GM18511 (cell line): ENCODE results near the gene CTNNA2.

Experiments used
- ATAC-seq: cut with Tn5 transposase; IDR thresholded peaks from one replicate; pipeline ENCODE4 v1.9.1; 2021; ENCODE audit warnings: mild to moderate bottlenecking, moderate library complexity; ENCODE audit not compliant: unreplicated experiment

CTNNA2 gene

DNA sequence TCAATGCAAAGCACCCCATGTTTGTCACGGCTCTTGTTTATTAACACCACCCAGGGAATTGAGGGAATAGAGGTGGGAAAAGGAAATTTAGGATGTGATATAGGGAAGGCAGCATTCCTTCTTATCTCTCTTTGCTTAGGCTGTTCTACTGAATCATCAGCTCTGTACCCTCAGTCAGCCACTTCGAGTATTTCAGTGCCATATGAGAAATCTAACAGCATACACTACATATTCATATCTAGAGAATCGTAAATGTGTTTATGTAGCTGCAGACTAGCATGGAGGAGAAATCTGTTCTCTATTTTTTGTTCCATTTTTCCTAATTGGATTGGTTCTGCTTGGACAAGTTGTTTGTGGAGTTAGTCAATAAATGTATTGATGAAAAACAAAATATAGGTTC lies 187.8 kb downstream of the CTNNA2 start:
- ATAC-seq: no peak

DNA sequence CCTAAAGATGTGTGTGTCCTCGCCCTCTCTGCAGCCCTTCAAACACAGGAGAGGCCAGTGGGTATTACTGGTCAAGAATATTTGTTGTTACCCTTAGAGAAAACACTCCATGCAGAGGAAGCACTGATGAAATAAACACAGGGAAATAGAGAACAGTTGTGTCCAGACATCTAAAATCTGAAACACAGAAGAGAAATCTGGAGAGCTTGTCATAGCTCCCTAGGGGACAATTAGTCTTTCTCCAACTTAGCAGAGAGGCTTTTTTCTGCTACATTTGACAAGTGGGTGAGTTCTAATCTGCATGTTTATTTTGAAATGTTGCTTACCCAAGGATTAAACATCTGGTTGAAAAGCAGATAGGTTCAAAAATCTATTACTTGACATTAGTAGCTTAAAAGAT lies 190.1 kb downstream of the CTNNA2 start:
- ATAC-seq: no peak

DNA sequence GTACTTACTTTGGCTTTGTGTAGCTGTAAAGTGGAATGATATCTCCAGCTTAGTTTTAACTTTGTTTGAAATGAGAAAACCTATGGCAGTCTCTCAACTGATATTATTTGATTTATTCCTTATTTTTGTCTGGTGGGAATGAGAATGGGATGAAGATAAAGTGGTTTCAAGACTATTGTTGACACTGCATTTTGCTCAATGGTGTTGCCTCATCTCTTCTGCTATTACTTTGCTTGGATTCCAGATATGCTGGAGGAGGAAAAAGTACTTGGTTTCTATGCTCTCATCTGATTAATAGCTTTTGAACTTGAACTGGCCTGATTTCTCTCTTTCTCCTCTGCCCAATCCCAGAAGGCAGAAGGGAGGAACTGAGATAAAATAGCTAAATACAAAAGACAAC lies 198.2 kb downstream of the CTNNA2 start:
- no peak for ATAC-seq

DNA sequence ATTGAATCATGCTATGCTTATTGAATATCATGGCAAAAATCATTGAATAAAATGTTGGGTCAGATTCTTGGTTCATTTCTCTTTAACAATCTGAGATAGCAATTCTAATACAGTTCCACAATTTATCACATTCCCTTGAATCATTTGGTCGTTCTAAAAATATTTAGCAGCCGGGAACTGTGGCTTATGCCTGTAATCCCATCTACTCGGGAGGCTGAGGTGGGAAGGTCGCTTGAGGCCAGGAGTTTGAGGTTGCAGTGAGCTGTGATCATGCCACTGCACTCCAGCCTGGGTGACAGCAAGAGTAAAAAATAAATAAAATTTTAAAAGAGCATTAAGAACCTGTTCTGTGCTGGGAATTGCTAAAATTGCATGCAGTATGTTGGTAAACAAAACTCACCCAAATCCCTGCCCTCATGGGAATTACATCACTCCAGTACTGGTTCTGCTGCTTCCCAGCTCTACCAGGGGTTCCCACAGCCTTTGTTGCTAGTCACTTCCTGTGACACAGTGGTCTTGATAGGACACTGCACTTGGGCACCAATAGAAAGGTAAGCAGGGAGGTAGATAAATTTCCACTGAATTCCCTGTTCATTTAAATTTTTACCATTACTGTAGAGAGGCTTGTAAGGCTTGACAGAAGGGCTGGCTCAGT lies 200.4 kb downstream of the CTNNA2 start:
- ATAC-seq: no peak

DNA sequence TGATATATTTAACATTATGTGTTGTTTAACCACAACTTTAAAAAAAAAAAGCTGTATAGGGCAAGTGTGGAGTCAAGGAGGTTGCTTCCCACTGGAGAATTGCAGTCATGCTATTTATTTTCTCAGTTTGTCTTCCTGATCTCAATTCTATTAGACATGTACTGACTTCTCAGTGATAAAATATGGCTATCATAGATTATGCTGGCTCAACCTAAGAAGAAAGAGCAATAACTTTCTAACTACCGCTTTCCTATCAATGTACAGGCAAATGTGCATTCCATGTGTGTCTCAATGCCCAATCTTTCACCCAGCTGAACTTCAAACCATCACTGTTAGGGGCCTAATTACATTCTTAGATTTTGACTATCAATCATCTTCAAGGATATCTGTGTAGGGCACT lies 201.4 kb downstream of the CTNNA2 start:
- ATAC-seq: no peak

GRCh38 chr2:79715338-79715737 lies 202.5 kb downstream of the CTNNA2 start:
- ATAC-seq: no peak

DNA sequence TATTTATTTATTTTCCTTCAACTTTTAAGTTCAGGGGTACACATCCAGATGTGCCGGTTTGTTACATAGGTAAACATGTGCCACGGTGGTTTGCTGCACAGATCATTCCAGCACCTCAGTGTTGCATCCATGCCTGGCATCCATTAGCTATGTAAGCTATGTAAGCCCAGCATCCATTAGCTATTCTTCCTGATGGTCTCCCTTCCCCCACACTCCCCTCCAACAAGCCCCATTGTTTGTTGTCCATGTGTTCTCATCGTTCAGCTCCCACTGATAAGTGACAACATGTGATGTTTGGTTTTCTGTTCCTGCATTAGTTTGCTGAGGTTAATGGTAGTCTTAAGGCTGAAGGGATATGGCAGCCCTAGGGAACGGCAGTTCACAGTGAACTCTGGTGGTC lies 203.4 kb downstream of the CTNNA2 start:
- no peak for ATAC-seq

GRCh38 chr2:79717364-79718007 lies 204.6 kb downstream of the CTNNA2 start:
- no peak for ATAC-seq

DNA sequence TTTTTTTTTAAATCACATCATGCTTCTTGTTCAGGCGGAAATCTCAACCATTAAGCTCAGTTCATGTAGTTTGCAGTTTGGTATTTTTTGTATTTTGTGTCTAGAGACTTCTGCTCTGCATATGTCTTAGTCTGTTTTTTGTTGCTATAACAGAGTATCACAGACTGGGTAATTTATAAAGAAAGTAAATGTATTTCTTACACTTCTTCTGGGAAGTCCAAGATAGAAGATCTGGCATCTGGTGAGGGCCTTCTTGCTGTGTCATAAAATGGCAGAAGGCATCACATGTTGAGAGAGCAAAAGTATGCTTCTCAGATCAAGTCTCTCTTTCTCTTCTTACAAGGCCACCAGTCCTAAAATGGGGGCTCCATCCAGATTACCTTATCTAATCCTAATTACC lies 208.2 kb downstream of the CTNNA2 start:
- no peak for ATAC-seq

DNA sequence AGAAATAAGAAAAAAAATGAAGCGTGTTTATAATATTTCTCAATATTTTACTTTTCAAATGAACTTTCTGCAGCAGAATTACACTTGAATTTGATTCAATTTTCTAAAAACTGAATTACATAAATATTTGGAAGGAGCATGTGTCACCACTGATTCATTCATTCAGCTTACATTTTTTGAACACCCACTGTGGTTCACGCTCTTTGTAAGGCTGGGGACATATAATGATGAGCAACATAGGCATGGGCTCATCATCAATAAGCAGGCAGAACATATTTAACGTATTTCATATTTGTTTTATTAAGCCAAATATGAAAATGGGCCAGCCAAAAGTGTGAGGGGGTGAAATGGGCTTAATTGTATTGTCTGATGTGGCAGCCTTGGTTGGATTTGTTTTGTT lies 209.1 kb downstream of the CTNNA2 start:
- no peak for ATAC-seq

GRCh38 chr2:79723830-79724229 lies 211.0 kb downstream of the CTNNA2 start:
- ATAC-seq: no peak

DNA sequence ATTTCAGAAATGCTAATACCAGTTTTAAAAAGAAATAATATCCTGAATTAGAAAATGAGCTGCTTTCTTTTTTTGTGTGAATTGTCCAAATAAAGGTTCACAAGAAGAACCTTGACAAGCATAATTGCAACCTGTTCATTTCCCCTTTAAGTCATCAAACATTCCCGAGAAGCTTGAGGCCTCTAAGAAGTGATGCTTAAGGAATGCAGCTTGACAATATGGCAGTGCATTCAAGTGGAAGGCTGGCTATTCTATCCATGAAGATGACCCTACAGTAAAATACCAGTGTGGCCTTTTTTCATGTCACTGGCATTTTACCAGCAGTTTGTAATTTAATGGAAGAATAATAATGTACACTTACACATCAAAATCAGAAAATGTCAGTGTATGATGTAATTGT lies 216.7 kb downstream of the CTNNA2 start:
- no peak for ATAC-seq

DNA sequence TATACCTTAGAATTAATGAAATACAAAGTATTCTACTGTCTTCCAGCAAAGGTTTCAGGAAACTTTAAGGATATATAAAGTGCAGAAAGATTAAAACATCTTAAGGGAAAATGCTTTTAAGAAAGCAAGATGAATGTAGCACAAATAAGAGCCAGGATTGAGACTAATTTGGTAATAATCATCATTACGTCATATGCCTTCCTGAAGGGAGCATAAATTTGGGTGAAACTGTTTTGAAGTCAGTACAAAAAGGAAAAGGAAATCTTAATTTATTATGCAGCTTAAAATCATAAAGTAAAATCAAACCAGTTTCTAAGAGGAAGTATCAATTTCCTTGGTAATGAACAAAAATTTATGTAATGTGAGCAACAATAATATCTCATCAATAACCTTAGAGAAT lies 221.7 kb downstream of the CTNNA2 start:
- no peak for ATAC-seq

GRCh38 chr2:79740879-79741443 lies 228.1 kb downstream of the CTNNA2 start:
- no peak for ATAC-seq

- ATAC-seq: no peak
Observed at GRCh38 chr2:79750321-79750720, 237.5 kb downstream of the CTNNA2 start.

- ATAC-seq: no peak
Observed at GRCh38 chr2:79757526-79757925, 244.7 kb downstream of the CTNNA2 start.

DNA sequence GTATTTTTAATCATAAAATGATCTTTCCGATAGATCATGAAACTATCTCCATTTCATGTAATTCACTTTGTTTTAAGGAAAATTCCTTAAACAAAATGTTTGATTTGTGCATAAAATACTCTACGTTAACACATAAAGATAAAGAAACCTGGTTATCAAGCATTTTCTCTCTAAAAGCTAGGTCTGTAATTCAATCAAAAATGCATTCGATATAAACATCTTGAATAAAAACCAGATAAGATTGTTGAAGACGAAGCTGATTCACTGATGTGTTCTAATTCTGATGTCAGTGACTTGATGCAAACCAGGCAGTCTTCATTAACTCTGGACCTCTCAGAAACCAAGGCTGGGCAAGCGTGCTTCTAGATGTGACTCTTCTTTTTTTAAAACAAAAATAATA lies 245.2 kb downstream of the CTNNA2 start:
- ATAC-seq: no peak

DNA sequence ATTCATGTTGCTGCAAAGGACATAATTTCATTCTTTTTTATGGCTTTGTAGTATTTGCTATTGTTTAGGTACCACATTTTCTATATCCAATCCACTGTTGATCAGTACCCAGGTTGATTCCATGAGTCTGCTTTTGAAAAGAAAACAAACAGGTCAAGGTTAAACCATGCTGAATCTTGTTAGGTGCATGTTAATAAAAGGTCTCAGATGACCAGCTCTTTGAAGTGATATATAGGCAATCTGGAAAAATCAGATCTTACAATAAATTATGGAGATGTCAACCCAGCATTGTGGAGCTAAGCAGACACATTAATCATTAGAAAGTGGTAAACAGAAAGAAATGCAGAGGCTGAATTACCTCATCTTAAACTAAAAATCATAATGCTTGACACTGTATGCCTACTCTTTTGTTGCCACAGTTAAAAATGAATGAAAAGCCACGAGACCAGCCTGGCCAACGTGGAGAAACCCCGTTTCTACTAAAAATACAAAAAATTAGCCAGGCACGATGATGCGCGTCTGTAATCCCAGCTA lies 246.0 kb downstream of the CTNNA2 start:
- no peak for ATAC-seq

- ATAC-seq: no peak
Observed at GRCh38 chr2:79770926-79771325, 258.1 kb downstream of the CTNNA2 start.

GRCh38 chr2:79771493-79771892 lies 258.6 kb downstream of the CTNNA2 start:
- no peak for ATAC-seq

- ATAC-seq: no peak
Observed at GRCh38 chr2:79774016-79774415, 261.2 kb downstream of the CTNNA2 start.

- no peak for ATAC-seq
Observed at GRCh38 chr2:79776461-79776860, 263.6 kb downstream of the CTNNA2 start.
